ENCODE measurements around the gene DCAF15.

The DCAF15 gene

DNA sequence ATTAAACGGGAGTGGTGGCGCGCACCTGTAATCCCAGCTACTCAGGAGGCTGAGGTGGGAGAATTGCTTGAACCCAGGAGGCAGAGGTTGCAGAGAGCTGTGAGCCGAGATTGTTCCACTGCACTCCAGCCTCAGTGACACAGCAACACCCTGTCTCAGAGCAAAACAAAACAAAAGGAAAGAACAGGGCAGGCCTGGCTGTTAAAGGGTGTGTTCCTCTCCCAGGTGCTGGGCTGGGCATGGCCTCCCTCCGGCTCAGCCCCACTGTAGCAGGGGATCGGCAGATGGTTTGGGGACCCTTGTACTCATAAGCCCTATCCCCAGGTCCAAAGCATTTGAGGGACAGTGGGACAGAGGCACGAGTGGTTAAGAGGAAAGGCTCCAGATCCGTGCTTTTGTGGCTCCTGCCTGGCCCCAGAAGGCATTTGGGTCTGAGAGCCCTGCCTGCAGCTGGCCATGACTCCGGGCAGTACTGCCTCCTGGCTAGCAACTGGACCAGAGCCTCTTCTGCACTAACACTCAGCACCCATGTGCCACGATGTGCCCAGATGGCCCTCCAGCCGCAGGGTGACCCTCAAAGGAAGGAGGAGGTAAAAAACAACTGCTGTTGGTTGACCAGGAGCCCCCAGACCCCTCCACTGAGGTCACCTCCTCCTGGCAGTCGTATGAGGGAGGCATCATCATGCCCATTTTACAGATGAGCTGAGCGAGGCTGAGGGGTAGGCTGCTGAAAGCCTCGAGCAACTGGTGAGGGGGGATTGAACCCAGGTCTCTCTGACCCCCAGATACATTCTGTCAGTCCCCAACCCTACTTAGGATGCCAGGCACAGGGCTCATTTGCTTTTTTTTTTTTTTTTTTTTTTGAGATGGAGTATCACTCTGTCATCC, 43.8 kb downstream of the DCAF15 start:
- DNase-seq = no peak

DNA sequence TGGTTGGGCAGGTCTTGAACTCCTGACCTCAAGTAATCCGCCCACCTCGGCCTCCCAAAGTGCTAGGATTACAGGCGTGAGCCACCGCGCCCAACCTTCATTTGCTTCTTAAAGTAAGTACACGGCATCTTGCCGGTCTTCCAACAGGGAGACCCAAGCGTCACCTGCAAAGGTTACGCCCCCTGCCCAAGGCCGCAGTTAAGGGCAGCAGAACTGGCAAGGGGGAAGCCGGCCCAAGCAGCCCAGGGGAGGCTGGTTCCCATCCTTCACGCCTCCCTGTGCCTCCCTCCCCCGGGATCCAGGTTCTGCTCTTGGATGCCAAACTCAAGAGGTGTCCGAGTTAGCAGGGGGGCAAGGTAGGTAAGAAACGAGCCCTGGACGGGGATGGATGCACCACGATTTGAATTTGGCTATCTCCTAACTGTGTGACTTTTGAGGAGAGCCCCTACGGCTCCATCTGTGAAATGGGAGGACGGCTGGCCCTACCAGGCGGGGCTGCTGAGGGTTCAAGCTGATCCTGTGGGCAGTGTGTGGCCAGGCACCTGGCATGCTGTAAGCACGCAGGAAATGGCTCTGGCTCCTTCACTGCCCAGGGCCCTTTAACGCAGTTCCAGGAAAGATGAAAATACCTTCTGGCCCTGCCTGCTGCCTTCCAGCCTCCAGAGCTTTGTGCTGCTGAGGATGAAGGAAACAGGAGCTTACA, 44.8 kb downstream of the DCAF15 start:
- DNase-seq = no peak

DNA sequence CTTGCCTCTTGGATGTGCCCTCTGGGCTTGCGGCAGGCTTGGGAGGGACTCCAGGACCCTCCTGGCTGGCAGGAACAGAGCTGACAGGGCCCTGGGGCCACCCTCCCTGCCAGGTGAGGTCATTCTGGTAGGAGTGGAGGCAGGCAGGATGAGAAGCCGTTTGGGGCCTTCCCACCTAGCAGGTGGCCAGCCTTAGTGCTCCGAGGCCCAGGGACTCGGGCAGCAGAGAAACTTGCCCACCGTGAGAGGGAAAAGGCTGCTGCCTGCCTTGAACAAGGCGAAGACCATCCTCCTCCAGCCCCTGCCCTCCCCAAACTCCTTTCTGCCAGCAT, 45.3 kb downstream of the DCAF15 start:
- no peak for DNase-seq

DNA sequence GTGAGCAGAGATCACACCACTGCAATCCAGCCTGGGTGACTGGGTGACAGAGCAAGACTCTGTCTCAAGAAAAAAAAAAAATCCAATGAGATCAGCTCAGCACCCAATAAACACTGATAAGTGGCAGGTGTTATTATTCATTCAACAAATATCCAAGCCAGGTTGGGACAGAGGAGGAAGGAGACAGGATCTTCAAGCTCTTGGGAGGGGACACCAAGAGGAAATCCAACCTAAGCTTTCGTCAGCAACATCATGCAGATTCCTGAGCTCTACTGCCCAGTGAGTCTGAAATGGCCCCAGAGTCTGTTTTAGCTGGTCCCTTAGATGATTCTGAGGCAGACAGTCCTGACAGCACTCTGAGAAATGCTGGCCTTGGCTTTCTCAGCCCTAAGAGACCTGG, 46.1 kb downstream of the DCAF15 start:
- DNase-seq = no peak

DNA sequence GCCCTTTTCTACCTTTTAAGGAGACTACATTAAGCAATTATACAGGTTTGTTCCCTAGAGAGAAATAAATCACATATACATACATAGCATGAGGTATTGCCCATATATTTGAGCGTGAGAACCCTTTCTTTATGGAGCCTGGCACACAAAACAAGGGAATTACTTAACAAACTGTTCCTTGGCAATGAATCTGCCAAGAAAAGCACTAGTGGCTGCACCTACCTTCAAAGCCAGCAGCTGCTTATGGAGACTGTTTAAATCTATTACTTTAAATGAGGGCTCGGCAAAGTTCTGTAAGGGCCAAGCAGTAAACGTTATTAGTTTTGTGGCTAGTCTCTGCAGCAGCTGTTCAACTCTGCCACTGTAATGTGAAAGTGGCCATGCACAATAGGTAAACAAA, 46.8 kb downstream of the DCAF15 start:
- DNase-seq = no peak

DNA sequence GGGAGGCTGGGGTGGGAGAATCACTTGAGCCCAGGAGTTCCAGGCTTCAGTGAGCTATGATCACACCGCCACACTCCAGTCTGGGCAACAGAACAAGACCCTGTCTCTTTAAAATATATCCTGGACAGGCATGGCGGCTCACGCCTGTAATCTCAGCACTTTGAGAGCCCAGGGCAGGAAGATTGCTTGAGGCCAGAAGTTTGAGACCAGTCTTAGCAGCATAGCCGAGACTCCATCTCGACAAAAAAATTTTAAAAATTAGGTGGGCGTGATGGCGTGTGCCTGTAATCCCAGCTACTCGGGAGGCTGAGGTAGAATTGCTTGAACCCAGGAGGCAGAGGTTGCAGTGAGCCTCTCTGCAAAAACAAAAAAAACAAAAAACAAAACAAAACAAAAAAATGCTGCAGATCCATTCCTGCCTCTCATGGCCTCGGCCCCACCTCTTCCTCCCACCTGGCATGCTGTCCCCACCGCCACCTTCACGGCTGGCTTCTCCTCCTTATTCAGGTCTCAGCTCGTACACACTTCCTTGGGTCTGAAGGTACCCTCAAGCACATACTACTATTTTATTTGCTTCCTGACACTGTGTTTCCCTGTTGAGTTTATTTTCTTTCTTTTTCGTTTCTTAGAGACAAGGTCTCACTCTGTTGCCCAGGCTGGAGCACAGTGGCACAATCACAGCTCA, 48.5 kb downstream of the DCAF15 start:
- DNase-seq = no peak

DNA sequence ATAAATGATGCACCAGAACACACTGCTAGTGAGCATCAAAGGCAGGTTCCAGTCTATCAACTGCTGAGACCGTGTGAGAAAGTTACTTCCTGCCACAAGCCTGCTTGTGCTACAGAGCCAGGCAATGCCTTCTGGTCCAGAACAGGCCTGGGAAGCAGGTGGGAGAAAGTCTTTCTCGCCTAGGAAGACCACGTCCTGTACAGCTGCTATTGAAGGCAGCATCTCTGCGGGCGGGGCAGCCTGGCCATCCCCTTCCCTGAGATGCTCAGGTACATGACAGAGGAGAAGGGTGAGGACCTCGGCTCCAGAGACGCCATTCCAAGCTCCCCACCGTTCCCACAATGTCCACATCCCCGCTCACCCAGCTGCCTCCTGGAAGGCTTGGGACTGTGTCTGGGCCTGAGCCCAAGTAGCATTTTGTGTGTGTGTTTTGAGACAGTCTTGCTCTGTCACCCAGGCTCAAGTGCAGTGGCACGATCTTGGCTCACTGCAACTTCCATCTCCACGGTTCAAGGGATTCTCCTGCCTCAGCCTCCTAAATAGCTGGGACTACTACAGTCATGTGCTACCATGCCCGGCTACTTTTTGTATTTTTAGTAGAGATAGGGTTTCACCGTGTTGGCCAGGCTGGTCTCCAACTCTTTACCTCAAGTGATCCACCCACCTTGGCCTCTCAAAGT, 50.4 kb downstream of the DCAF15 start:
- DNase-seq = peak; percentile 56

DNA sequence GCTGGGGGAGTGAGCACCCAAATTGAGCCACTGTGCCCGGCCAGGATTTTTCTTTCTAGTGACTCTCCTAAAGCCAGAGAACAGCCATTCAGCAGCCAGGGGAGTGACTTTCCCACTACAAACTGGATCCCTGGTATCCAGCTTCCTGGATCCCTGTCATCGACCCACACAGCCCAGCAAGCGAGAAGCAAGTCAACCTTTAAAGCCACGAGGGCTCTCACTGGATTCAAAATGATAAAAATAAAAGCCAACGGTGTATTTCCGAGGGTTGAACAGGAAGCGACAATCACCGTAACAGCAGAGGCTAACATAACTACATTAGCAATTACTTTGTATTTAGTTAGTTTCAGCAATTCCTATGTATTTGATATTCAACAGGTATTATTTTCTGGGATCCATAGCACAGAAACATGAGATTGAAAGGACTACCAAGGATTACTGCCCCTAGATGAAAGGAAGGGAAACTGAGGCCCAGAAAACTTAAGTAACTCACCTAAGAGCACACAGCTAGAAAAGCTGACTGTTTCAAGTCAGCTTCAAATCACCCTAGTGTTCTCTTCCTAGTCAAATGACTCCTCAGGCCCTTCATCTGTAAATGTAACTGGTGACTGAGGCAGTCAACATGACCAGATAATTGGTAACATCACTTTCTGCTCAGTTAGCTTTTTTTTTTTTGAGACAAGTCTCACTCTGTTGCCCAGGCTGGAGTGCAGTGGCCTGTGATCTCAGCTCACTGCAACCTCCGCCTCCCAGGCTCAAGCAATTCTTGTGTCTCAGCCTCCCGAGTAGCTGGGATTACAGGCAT, 51.1 kb downstream of the DCAF15 start:
- DNase-seq = no peak

DNA sequence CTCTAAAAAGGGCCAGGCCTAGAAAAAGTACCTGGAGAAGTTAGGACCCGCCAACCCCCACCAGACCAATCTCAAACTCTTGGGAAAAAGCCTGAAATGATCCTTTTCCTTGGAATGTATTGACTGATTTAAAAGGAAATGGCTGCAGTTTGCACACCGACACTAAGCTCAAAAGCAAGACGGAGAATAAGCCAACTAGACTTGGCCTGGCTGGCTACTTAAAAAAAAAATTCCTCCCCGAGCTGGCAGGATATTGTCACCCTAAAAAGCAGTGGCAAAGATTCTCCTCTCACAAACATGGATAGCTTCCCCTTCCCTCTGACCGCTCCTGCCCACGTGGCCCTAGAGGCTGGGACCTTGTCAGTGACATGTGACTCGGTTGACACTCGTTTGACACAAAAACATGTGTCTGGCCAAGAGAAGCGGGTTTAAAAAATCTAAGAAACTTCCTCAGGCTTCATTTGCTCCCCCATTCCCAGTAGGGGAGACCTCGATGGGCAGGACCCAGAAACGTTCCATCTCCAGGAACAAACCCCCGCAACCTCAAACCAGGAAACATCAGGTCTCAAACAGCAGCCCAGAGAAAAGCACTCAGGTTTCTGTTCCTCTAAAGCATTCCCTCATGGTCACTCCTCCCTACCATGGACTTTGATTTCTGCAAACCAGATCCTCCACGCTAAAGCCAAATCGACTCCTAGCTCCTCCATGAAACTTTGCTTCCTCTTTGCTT, 52.5 kb downstream of the DCAF15 start:
- DNase-seq = peak; percentile 58

DNA sequence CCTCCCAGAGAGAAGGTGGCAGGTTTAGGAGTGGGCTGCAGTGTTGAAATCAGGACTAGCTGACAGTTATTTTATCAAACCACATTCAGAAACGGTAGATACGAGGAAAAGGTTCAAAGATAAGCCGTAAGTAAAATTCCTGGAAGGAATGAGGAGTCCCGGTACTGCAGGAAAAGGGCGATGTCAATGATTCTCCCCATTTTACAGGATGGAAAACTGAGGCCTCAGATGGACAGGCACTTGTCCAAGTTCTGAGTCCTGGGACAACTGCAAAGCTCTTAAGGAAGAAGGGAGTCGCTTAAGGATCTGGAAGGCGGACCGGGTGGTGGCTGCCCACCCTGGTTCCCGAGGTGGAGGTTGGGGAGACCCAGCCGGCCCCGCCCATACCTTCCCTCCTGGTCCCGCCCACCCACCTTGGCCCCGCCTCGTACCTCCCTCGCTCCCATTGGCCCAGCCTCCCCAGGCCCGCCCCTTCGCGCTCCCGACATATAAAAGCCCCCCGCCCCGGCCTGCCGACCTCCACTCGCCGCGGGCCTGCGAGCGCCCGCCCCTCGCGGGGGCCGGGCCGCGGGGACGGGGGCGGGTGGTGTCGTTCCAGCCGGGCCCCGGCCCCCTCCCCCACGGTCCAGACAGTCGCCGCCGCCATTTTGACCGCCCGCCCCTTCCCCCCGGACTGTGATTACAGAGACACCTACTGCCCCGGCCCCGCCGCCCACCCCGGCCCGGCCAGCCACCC, 53.2 kb downstream of the DCAF15 start:
- peak; percentile 93 for DNase-seq

DNA sequence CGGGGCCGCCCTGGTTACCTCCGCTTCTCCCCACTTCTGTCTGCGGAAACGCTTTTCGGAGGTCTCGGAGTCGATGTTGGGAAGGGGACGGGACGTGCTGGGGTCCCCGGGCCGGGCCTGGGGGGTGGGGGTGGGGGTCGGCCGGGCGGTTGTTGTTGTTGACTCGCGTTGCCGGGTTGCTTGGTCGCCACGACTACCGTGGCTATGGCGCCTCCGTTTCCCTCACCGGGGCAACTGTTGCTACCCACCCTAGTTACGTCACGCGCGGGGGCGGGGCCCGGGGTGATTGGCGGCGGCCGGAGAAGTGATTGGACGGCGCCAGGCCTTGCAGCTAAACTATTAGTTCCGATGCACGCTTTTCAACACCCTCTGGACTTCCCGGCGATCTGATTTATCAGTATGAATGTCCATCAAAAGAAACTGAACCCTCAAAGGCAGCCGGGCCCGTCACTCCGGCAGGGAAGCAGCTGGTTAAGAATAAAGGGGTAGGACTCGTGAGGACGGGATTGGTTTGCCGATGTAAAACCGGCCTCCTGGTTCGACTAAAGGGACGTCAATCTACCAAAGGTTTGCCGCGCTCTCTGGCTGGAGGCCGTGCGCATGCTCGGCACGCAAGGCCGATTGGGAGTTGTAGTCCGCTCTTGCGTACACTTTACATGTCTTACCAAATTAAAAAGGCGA, 53.9 kb downstream of the DCAF15 start, which contains the start of gene RFX1:
TSS of gene RFX1 (minus strand) at position 236 of the 681 bp plus-strand sequence. CDS start 12,477 bp downstream, outside the sequence.
- peak; percentile 100 for DNase-seq

DNA sequence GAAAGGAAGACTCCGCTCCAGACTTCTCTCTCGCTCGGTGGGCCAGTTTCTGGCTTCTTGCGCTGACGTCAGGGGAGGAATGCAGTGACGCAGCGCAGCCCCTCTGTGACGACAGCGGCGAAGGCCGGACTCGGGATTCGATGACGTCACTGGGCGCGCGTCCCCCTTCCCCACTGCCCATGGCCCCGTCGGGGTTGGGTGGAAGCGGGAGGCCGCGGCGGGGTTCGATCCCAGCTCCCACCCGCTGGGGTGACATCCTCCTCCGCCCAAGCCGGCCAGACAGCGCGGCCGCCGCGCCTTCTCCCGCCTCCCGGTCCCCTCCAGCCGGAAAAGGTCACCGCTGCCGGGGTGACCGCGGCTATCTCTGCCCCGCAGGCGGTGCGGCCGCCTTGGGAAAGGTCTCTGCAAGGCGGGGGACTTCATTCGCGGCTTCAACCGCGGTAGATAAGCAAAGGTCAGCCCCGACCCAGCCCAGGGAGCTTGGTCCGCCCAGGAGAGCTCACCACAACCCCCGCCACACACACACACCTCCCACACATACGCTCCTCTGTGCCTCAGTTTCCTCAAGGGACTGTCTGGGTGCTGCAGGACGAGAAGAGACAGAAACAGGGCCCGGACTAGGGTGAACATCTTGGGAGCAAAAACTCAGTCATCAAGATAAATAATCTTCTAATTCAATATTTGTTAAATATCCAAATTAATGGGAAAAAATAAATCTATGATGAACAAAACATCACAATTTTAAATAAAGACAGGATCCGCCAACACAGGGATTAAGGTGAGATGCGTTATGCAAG, 54.7 kb downstream of the DCAF15 start:
- no peak for DNase-seq

Measured in CD4-positive, alpha-beta T cell treated with Interleukin-15 for 1 hour (primary cell).